ENCODE measurements around the gene RNF121. TPM values are rescaled to one million over a fixed set of nuclear protein-coding genes. Genes with fewer than 3 reads are reported as not detected.

Gene RNF121
- total and polyA plus RNA-seq, 2 donors (not counting 1 experiment from before 2014, with no cell fraction given), result 29.6 to 48.6 TPM

DNA sequence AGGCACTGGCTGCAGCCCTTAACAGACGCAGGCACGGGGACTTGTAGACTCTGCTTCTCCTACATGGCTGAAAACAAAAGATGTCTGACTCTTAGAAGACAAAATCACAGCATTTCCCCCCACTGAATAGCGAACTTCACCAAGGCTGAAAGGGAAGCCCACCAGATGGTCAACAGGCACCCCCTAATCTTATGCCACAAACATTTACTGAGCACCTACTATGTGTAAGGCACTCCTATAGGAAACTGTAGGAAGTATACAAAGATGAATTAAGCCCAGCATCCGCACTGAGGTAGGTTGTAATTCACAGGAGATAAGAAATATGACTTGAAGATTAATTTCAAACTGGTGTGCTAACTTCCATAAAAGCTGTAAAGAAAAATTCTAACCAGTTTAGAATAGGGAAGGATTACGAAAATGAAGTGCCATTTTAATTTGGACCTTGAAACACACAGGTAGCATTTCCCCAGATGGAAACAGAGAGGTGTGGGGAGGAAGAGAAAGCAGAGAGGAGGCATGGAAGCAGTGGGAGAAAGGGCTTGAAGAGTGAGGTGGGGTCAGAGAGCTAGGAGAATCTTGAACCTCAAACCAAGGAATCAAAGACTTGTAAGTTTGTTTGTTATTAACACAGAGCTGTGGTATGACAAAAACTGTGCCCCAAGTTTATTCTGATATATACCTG lies 113.4 kb downstream of the RNF121 start:
- no peak for DNase-seq (ENCODE audit: low read depth in 2 of 2)
- no peaks in the 10 kb centered on the region for H3K9me3 ChIP-seq (ENCODE audit: control insufficient read depth, insufficient read depth, low read depth, low read length)
- H3K9ac ChIP-seq (ENCODE audit: insufficient read depth, low read length), result peak overlapping the region; percentile 79
- peaks cover 56% of the 10 kb centered on the region for H3K79me2 ChIP-seq (ENCODE audit: control insufficient read depth, insufficient read depth, low read length)
- TF ChIP-seq EZH2 (IDR thresholded peaks at IDR 0.05; ENCODE audit: low read length, missing control alignments), result no peak
- TF ChIP-seq, protein P1, sequence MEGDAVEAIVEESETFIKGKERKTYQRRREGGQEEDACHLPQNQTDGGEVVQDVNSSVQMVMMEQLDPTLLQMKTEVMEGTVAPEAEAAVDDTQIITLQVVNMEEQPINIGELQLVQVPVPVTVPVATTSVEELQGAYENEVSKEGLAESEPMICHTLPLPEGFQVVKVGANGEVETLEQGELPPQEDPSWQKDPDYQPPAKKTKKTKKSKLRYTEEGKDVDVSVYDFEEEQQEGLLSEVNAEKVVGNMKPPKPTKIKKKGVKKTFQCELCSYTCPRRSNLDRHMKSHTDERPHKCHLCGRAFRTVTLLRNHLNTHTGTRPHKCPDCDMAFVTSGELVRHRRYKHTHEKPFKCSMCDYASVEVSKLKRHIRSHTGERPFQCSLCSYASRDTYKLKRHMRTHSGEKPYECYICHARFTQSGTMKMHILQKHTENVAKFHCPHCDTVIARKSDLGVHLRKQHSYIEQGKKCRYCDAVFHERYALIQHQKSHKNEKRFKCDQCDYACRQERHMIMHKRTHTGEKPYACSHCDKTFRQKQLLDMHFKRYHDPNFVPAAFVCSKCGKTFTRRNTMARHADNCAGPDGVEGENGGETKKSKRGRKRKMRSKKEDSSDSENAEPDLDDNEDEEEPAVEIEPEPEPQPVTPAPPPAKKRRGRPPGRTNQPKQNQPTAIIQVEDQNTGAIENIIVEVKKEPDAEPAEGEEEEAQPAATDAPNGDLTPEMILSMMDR (conservative IDR thresholded peaks at IDR 0.05 in 1 of 2, IDR thresholded peaks at IDR 0.05 in 1 of 2; ENCODE audit: low read depth in 1 of 2, low read length in 2 of 2), result no peak
- no peaks in the 10 kb centered on the region for H3K36me3 ChIP-seq (ENCODE audit: control insufficient read depth, insufficient read depth, low read length)
- peak overlapping the region; percentile 47 to 96 (median 76) for H3K4me3 ChIP-seq (replicated peaks in 1 of 4; ENCODE audit: control extremely low read depth in 1 of 4, insufficient read depth in 1 of 4, low read depth in 3 of 4, low read length in 4 of 4)
- no peaks in the 10 kb centered on the region for H4K20me1 ChIP-seq (ENCODE audit: control insufficient read depth, extremely low read depth, insufficient read depth, low read length)
- peak overlapping the region; percentile 92 for H3K27ac ChIP-seq (ENCODE audit: insufficient read depth, low read length)
- peak overlapping the region; percentile 76 for H3K4me2 ChIP-seq (ENCODE audit: extremely low read depth, insufficient read depth, low read length)
- H3K4me1 ChIP-seq (ENCODE audit: control insufficient read depth, extremely low read depth, insufficient read depth, low read length), result peaks cover 18% of the 10 kb centered on the region
- H2AFZ ChIP-seq (ENCODE audit: low read length), result peak overlapping the region; percentile 84
- no peaks in the 10 kb centered on the region for H3K27me3 ChIP-seq (ENCODE audit: control insufficient read depth, insufficient read depth, low read length)

GRCh38 chr11:72045849-72046248 lies 117.0 kb downstream of the RNF121 start:
- Histone ChIP-seq H3K27me3 (ENCODE audit: control insufficient read depth, insufficient read depth, low read length) (no peaks in the 10 kb centered on the region), H3K27ac (ENCODE audit: insufficient read depth, low read length) (no peak overlapping the region), H3K9ac (ENCODE audit: insufficient read depth, low read length) (no peak overlapping the region), H3K4me3 (replicated peaks in 1 of 4; ENCODE audit: control extremely low read depth in 1 of 4, insufficient read depth in 1 of 4, low read depth in 3 of 4, low read length in 4 of 4) (no peak overlapping the region), H4K20me1 (ENCODE audit: control insufficient read depth, extremely low read depth, insufficient read depth, low read length) (no peaks in the 10 kb centered on the region), H3K9me3 (ENCODE audit: control insufficient read depth, insufficient read depth, low read depth, low read length) (no peaks in the 10 kb centered on the region), H2AFZ (ENCODE audit: low read length) (no peak overlapping the region), H3K4me1 (ENCODE audit: control insufficient read depth, extremely low read depth, insufficient read depth, low read length) (peaks cover 12% of the 10 kb centered on the region), H3K79me2 (ENCODE audit: control insufficient read depth, insufficient read depth, low read length) (peaks cover 30% of the 10 kb centered on the region), H3K36me3 (ENCODE audit: control insufficient read depth, insufficient read depth, low read length) (no peaks in the 10 kb centered on the region), H3K4me2 (ENCODE audit: extremely low read depth, insufficient read depth, low read length) (no peak overlapping the region)
- peak in 1 of 2 donors; percentile 86 for DNase-seq (ENCODE audit: low read depth in 2 of 2)
- TF ChIP-seq, protein P1 (conservative IDR thresholded peaks at IDR 0.05 in 1 of 2, IDR thresholded peaks at IDR 0.05 in 1 of 2; ENCODE audit: low read depth in 1 of 2, low read length in 2 of 2), result no peak
- TF ChIP-seq EZH2 (IDR thresholded peaks at IDR 0.05; ENCODE audit: low read length, missing control alignments), result no peak

Other genes starting within 250 kb of the RNF121 start
- gene DEFB108B, start 95.8 kb upstream of the RNF121 start, total RNA-seq, result not detected in 2 replicates
- not detected in 2 replicates for gene DEFB108B, start 95.8 kb upstream of the RNF121 start, polyA plus RNA-seq
- gene DEFB131B, start 50.6 kb upstream of the RNF121 start, total RNA-seq, result not detected in 2 replicates
- not detected in 2 replicates for gene DEFB131B, start 50.6 kb upstream of the RNF121 start, polyA plus RNA-seq
- 5.1 and 5.9 TPM in 2 replicates for gene XNDC1N, start 452 bp upstream of the RNF121 start, total RNA-seq
- gene XNDC1N, start 452 bp upstream of the RNF121 start, polyA plus RNA-seq, result 2.5 and 3.5 TPM in 2 replicates
- gene IL18BP, start 69.9 kb downstream of the RNF121 start, total RNA-seq, result 1.5 and 2.5 TPM in 2 replicates
- 2.5 and 5.3 TPM in 2 replicates for gene IL18BP, start 69.9 kb downstream of the RNF121 start, polyA plus RNA-seq
- gene NUMA1, start 151.5 kb downstream of the RNF121 start, total RNA-seq, result 190 and 247 TPM in 2 replicates
- 59.0 and 61.6 TPM in 2 replicates for gene NUMA1, start 151.5 kb downstream of the RNF121 start, polyA plus RNA-seq
- 5.0 and 5.4 TPM in 2 replicates for gene LRRC51, start 151.8 kb downstream of the RNF121 start, total RNA-seq
- gene LRRC51, start 151.8 kb downstream of the RNF121 start, polyA plus RNA-seq, result 6.9 and 8.9 TPM in 2 replicates
- gene LAMTOR1, start 174.3 kb downstream of the RNF121 start, total RNA-seq, result 80.9 and 90.3 TPM in 2 replicates
- 137 and 183 TPM in 2 replicates for gene LAMTOR1, start 174.3 kb downstream of the RNF121 start, polyA plus RNA-seq
- gene TOMT, start 176.9 kb downstream of the RNF121 start, total RNA-seq, result not detected in 2 replicates
- not detected in 2 replicates for gene TOMT, start 176.9 kb downstream of the RNF121 start, polyA plus RNA-seq
- gene ANAPC15, start 183.6 kb downstream of the RNF121 start, total RNA-seq, result 20.8 and 24.8 TPM in 2 replicates
- gene ANAPC15, start 183.6 kb downstream of the RNF121 start, polyA plus RNA-seq, result 97.2 and 174 TPM in 2 replicates
- 0.26 and 0.99 TPM in 2 replicates for gene FOLR3, start 206.7 kb downstream of the RNF121 start, total RNA-seq
- 1.4 TPM in 2 replicates for gene FOLR3, start 206.7 kb downstream of the RNF121 start, polyA plus RNA-seq

Data from fibroblast of lung (primary cell).